WTC11 (cell line): ENCODE measurements around the gene CCDC68. TPM values are rescaled to one million over a fixed set of nuclear protein-coding genes. Genes with fewer than 3 reads are reported as not detected.

Source experiments
- ATAC-seq: fragments of 200-7000 bp; cut with Tn5 transposase; 2 replicates; pipeline ENCODE4 v1.10.0; 2021; ENCODE audit warnings: mild to moderate bottlenecking, moderate library complexity
- CTCF ChIA-PET: fragments of 300-600 bp; sonication (Branson Sonifier 250); formaldehyde crosslinking; loops from one replicate; lab custom pipeline; 2021; ENCODE audit warnings: antibody characterized with exemption; lab: Charles Lee
- POLR2A ChIA-PET: fragments of 350-600 bp; sonication (Branson Sonifier 250); formaldehyde crosslinking; loops from one replicate; lab custom pipeline; 2021; ENCODE audit warnings: antibody characterized with exemption; lab: Charles Lee
- DNase-seq: peaks from one replicate; pipeline ENCODE4 v3.0.0; 2021; ENCODE audit warnings: low spot score
- H3K27ac Mint-ChIP-seq: 2 replicates; pipeline ENCODE4 v1.8.0; 2021; ENCODE audit warnings: mixed read lengths
- H3K27me3 Mint-ChIP-seq: 2 replicates; pipeline ENCODE4 v1.8.0; 2021; ENCODE audit warnings: low read depth, mild to moderate bottlenecking, moderate library complexity, mixed read lengths
- H3K36me3 Mint-ChIP-seq: 2 replicates; pipeline ENCODE4 v1.8.0; 2021; ENCODE audit warnings: mixed read lengths
- H3K4me1 Mint-ChIP-seq: 2 replicates; pipeline ENCODE4 v1.8.0; 2022; ENCODE audit warnings: mixed read lengths
- H3K4me3 Mint-ChIP-seq: 2 replicates; pipeline ENCODE4 v1.8.0; 2021; ENCODE audit warnings: mild to moderate bottlenecking, moderate library complexity, mixed read lengths
- H3K9me3 Mint-ChIP-seq: 2 replicates; pipeline ENCODE4 v1.8.0; 2021; ENCODE audit warnings: mixed read lengths
- ARID4B ChIP-seq: sonication (generic); formaldehyde crosslinking; IDR thresholded peaks from 2 replicates; pipeline ENCODE4 v1.8.0; 2023; ENCODE audit warnings: missing genetic modification reagents, mild to moderate bottlenecking, borderline replicate concordance
- ATF2 ChIP-seq: sonication (generic); formaldehyde crosslinking; IDR thresholded peaks from 2 replicates; pipeline ENCODE4 v1.8.1; 2022; ENCODE audit warnings: low read depth, missing genetic modification reagents, borderline replicate concordance
- CDX4 ChIP-seq: fragments of 250-450 bp; sonication (Bioruptor Pico); IDR thresholded peaks from 2 replicates; pipeline ENCODE4 v1.9.0; 2021; ENCODE audit warnings: moderate library complexity, mild to moderate bottlenecking, inconsistent platforms, borderline replicate concordance
- CREB1 ChIP-seq: sonication (generic); formaldehyde crosslinking; IDR thresholded peaks from 2 replicates; pipeline ENCODE4 v1.8.0; 2023; ENCODE audit warnings: mild to moderate bottlenecking, missing genetic modification reagents
- E2F5 ChIP-seq: sonication (generic); formaldehyde crosslinking; IDR thresholded peaks from 2 replicates; pipeline ENCODE4 v1.8.1; 2022; ENCODE audit warnings: mild to moderate bottlenecking, moderate library complexity, missing genetic modification reagents
- FOXP4 ChIP-seq: sonication (generic); formaldehyde crosslinking; IDR thresholded peaks from 2 replicates; pipeline ENCODE4 v1.8.0; 2022; ENCODE audit warnings: mild to moderate bottlenecking, missing genetic modification reagents
- GRHL2 ChIP-seq: fragments of 250-450 bp; sonication (Bioruptor Pico); IDR thresholded peaks from 2 replicates; pipeline ENCODE4 v1.8.0; 2022; ENCODE audit warnings: mild to moderate bottlenecking, moderate library complexity; ENCODE audit not compliant: insufficient replicate concordance, severe bottlenecking
- JAZF1 ChIP-seq: fragments of 250-450 bp; sonication (Bioruptor Pico); IDR thresholded peaks from 2 replicates; pipeline ENCODE4 v1.9.0; 2021; ENCODE audit warnings: moderate library complexity, mild to moderate bottlenecking, inconsistent platforms
- SMAD4 ChIP-seq: sonication (generic); formaldehyde crosslinking; IDR thresholded peaks from 2 replicates; pipeline ENCODE4 v1.8.0; 2022; ENCODE audit warnings: mild to moderate bottlenecking, missing genetic modification reagents
- TCF7 ChIP-seq: sonication (generic); formaldehyde crosslinking; IDR thresholded peaks from 2 replicates; pipeline ENCODE4 v1.8.0; 2022; ENCODE audit warnings: mild to moderate bottlenecking, low read depth, missing genetic modification reagents, moderate library complexity
- TEAD1 ChIP-seq: sonication (generic); formaldehyde crosslinking; IDR thresholded peaks from 2 replicates; pipeline ENCODE4 v1.8.0; 2022; ENCODE audit warnings: mild to moderate bottlenecking, missing genetic modification reagents
- ZBTB43 ChIP-seq: sonication (generic); formaldehyde crosslinking; IDR thresholded peaks from 2 replicates; pipeline ENCODE4 v1.8.1; 2023; ENCODE audit warnings: mild to moderate bottlenecking, missing genetic modification reagents
- ZMAT4 ChIP-seq: fragments of 250-450 bp; sonication (Bioruptor Pico); IDR thresholded peaks from 2 replicates; pipeline ENCODE4 v1.9.0; 2021; ENCODE audit warnings: mild to moderate bottlenecking
- ZNF532 ChIP-seq: fragments of 250-450 bp; sonication (Bioruptor Pico); IDR thresholded peaks from 2 replicates; pipeline ENCODE4 v1.9.0; 2021; ENCODE audit warnings: mild to moderate bottlenecking, borderline replicate concordance
- total RNA-seq: library from RNA; stranded (reverse); gene quantifications from 3 replicates; pipeline ENCODE4 v1.2.3, GENCODE V29; 2021

Gene CCDC68
- total RNA-seq, 1 experiment from 2014 or later: 0.92 TPM

GRCh38 chr18:54924948-54925347 is 34.3 kb downstream of the CCDC68 start:
- Mint-ChIP-seq H3K27ac (no peak overlapping the region), H3K27me3 (no peaks in the 10 kb centered on the region), H3K36me3 (no peaks in the 10 kb centered on the region), H3K4me3 (no peak overlapping the region), H3K9me3 (peaks cover 3% of the 10 kb centered on the region)
- ATAC-seq: no peak
- CTCF ChIA-PET: no interaction called here
- no peak for DNase-seq
- TF ChIP-seq CDX4 (CRISPR knock-in tag) (no peak), JAZF1 (no peak), TCF7 (CRISPR knock-in tag) (no peak), ZBTB43 (CRISPR knock-in tag) (no peak), ARID4B (CRISPR knock-in tag) (no peak), ZMAT4 (CRISPR knock-in tag) (no peak), ATF2 (CRISPR knock-in tag) (no peak), CREB1 (no peak), GRHL2 (CRISPR knock-in tag) (no peak), ZNF532 (no peak), TEAD1 (no peak), E2F5 (no peak), FOXP4 (CRISPR knock-in tag) (no peak), SMAD4 (CRISPR knock-in tag) (no peak)
- TF ChIP-seq, all 79 proteins: peak for 0
- POLR2A ChIA-PET: no interaction called here
- H3K4me1 Mint-ChIP-seq: peaks cover 10% of the 10 kb centered on the region
